HG03159 (cell line): ENCODE measurements around the gene ZDHHC14.

Experiments used
- ATAC-seq: cut with Tn5 transposase; IDR thresholded peaks from one replicate; pipeline ENCODE4 v1.9.1; 2021; ENCODE audit warnings: mild to moderate bottlenecking, moderate library complexity; ENCODE audit not compliant: unreplicated experiment

ZDHHC14 gene

DNA sequence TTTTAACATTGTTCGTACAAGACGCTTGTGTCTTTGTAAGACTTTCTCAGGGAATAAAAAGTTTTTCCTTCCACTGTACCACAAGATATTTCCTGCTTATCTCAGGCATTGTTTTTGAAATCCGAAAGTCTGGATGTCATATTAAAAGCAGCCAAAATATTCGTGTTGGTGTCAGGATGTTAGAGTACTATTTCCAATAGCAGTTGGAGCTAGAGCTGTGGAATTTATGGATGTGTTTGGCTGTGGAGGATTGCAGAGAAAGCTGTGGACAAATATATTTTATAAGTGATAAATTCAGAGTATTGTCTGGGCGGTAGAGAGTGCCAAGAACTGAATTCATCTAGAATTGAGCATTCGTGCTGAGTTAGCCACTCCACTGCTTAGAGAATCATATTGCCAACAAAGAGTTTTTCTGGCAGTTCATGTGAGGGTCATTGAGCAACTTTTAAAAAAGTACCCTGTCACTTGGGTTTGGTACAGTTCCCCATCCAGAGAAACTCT lies 57.7 kb downstream of the ZDHHC14 start:
- ATAC-seq, result no peak

DNA sequence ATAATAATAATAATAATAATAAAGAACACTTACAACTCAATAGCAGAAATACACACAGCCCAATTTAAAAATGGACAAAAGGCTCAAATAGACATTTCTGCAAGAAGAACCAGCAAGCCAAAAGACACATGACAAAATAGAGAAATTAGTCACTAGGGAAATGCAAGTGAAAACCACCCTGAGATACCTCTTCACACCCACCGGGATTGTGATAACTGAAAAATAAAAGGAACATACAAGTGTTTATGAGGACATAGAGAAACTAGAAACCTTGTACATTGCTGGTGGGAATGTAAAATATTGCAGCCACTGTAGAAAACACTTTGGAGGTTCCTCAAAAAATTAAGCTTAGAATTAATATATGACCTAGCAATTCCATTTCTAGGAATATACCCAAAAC lies 59.2 kb downstream of the ZDHHC14 start:
- ATAC-seq, result no peak

DNA sequence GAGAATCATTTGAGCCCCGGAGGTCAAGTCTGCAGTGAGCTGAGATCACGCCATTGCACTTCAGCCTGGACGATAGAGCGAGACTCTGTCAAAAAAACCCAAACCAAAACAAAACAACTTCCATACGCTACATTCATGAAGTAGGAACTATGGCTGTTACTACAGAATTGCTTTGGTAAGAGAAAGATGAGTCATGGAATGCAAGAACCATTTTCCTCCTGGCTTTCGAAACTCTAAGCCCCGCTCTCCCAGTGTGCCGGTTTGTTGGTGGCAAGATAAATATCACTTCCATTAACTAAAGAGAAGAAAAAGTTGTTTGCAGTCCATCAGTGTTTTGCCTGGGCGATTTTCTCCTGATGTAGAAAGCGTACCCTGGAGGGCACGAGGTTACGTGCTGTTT lies 61.3 kb downstream of the ZDHHC14 start:
- no peak for ATAC-seq

DNA sequence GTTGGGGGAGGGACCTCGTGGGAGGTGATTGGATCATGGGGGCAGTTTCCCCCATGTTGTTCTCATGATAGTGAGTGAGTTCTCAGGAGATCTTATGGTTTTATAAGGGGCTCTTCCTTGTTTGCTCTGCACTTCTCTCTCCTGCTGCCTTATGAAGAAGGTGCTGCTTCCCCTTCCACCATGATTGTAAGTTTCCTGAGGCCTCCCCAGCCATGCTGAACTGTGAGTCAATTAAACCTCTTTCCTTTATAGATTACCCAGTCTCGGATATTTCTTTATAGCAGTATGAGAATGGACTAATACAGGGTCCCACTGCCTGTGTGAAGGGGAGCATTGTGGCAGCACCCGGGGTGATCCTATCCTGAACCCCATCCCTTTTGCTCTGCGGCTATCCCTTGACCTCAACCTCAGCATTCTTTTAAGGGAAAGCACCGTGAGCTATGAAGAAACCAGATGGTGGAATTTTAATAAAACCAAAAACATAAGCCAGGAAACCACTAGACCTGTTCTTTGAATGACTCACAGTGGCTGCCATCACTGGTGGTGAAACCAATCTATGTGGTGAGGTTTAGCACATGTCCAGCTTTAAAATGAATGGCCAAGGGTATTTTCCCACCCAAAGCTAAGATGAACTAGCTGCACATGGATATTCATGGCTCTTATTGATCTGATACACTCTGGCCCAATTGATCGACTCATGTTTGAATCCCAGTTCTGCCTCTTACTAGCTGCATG lies 62.2 kb downstream of the ZDHHC14 start:
- ATAC-seq, result peak; percentile 81

DNA sequence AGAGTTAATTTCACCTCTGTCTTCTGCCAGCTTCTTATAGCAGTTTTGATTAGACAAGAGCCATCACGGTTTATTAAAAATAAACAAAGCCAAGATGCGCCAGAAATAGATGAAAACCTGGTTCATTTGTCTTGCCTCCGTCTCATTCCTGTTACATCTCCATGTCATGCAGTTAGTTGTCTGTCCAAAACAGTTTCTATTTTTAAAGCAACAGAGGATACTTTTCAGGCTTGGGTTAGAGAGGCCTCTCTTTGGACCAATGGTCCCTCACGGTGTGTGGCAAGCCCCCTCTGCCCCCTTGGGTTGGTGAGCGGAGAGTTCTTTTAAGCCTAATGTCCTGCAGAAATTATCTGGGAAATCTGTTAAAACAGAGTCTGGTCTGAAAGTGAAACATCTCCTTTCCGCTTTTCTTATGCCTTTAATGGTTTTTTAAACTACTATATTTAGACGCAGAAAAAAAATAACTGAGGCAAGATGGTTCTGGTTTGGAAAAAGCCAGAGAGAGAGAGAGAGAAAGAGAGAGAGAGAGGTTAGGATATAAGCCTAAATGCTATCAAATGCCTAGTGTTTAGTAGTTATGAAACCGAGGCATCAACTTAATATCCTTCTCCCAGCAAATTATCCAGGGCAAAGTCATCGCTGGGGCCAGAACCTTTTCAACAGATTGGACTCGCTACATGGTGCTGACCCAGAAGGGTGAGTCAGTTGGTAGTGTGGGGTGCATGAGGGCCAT lies 64.5 kb downstream of the ZDHHC14 start:
- no peak for ATAC-seq

DNA sequence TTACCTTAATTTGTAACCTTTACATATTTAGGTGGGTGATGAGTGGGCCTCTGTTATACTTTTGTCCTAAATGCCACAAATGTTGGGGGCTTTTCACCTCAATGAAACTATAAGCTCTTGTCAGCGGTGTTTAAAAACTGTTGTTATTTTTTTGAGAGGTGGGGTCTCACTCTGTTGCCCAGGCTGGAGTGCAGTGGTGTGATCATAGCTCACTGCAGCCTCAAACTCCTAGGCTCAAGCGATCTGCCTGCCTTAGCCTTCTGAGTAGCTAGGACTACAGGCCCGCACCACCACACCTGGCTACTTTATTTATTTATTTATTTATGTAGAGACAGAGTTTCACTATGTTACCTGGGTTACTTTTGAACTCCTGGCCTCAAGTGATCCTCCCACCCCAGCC lies 66.7 kb downstream of the ZDHHC14 start:
- no peak for ATAC-seq

DNA sequence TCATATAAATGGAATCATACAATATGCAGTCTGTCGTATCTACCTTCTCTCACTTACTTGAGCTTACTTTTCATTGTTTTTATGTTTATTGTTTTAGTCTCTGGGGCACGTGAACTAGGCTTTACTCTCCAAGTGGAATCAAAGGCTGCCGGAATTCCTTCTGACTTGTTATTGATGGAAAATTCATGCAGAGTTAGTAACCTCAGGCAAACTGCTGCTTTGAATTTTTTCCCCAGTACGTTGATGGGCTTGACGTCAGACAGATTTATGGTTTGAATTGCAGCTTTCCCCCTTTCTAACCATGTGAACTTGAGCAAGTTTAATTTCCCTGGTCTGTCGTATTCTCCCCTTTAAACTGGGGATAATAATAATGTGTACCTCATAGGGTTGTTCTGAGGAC lies 68.6 kb downstream of the ZDHHC14 start:
- no peak for ATAC-seq

DNA sequence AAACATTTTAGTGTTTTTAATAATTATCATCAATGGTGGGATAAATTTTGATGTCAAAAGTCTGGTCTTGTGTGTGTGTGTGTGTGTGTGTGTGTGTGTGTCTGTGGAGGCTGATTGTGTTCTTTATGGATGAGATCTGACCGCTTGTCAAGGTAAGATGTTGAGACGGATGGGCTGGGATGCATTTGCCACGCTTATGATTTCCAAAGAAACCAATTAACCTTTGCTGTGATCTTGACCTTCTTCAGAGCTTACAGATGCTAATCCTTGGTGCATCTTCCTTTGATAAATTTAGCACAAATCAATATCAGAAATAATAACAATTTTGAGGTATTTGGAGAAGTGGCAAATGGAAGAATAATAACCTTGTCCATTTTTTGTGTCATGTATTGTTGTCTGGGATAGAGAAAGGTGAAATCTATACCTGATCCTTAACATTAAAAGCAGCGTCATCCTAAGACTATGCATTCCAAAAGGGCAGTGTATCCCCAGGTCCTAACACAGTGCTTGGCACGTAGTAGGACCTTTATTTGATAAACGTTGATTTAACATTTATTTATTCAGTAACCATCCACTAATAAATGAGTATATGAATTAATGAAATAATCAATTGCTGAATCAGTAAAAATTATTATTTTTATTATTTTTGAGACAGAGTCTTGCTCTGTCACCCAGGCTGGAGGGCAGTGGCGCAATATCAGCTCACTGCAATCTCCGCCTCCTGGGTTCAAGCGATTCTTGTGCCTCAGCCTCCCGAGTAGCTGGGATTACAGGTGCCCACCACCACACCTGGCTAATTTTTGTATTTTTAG lies 70.1 kb downstream of the ZDHHC14 start:
- ATAC-seq, result no peak

DNA sequence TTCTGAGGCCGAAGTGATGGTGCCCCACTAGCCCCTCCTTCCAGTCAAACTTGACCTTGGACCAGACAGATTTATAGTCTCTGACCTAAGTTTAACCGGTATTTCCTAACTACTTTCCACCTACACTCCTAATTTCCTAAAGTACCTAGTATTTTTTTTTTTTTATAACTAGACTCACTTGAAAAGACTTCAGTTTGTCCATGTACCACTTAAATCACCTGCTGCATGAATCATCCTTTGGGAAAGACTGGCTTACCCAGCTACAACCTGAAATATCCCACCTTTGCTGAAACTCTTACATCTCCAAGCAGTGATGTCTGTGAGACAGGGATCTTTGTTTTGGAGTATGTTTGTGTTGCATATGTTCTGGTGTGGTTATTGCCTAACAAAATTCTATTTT lies 71.1 kb downstream of the ZDHHC14 start:
- ATAC-seq, result no peak

DNA sequence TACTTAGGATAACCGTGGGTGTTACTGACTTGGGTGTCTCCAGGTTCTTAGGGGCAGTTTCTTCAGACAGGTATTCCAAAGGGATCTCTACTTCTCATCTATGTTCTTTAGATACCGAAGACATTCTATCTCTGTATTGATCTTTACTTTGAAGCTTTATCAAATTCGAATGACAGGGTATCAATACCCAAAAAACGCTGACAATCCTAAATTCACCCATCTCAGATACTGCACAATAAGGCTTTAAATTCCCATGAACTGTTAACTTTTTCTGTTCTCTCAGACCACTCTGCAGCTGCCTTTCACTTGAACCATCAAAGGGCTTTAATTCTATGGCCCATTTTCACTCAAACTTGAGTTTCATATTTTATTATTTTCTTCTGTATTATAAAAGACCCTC lies 72.1 kb downstream of the ZDHHC14 start:
- no peak for ATAC-seq

DNA sequence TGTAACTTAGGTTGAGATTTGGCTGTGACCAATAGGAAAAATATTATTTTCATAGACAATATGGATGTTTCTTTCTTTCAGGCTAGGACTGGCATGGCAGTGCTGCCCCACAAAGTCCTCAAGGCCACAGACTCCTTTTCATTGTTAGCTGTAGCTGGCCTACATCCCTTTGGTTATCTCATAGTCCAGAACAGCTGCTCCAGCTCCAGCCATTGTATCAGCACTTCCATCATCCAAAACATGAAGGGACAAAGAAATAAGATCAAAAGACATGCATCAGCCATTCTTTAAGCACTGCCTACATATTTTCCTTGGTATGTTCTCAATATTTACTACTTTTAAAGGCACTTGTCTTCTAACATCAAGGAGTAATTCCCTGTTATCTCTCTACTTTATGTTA lies 73.0 kb downstream of the ZDHHC14 start:
- no peak for ATAC-seq

DNA sequence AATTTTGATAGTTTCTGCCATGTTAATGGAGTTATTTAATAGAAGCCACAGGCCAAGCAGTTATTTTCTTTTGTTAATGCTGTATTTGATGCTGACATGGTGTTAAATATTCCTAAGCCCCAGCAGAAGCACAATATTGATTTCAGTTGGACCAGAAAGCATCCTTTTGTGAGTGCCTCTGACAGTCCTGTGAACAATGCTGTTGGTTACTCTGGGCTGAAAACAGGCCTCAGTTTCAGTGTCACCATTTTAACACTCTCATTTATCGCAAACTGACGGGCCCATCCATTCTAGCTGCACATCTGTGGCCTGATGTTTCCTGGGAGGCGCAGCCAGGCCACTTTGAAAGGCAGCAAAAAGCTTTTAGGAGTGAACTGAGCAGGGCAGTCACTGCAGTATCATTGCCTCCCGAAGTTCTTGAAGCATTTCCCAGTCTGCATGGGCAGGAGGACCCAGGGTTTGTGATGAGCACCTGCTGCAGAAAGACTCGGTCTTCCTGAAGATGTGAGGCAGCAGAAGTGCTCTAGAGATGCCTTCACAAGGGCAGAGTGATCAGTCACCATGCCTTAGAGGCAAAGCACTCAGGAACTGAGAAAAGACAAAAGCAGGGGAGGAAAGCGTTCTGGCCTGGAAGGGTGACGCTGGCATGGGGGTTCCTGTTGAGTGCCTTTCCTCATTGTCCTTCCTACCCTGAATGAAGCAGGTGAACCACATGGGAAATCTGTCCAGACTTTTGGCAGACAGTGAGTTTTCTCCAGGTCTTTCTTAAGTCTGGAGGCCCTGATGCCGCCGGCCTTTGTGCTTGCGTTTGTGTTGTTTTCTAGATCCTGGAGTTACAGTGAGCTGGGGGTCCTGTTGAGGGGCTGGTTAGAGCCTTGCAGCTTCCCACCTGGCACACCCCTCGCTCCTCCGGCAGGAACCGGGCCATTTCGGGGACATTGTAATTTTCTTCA lies 74.0 kb downstream of the ZDHHC14 start:
- no peak for ATAC-seq

DNA sequence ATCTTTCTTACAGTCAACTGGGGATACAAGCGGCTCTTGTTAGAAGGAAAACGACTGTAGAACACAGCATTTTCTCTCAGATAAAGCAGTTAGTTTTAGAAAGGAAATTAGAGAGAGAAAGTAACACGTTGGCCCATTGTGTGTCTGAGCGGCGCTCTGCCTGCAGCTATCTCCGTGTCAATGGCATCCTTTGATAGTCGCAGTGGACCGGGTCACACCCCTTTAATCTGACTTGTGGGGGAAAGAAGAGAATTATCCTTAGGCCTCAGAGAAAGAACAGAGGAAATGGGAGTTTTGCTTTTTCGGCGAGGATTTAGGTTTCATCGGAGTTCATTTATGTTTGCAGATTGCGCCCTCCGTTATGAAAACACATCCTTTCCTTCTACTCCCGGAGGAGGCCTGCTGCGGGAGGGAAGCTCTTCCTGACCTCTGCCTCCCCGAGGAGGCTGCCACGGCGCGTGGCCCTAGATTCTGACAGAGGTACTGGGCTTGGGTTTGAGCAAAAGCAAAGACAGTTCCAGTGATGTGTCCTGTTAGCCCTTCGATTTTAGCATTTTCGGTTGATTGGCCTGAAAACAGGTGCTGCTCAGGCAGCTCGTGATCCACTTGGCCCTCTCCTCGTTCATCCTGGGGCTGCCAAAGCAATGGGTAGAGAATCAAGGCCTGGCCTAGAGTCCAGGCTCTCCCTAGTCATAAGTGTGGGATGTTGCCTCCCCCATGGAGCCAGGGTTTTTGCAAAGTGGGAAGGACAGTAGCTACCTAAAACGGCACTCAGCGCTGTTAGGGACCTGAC lies 74.9 kb downstream of the ZDHHC14 start:
- ATAC-seq, result no peak

DNA sequence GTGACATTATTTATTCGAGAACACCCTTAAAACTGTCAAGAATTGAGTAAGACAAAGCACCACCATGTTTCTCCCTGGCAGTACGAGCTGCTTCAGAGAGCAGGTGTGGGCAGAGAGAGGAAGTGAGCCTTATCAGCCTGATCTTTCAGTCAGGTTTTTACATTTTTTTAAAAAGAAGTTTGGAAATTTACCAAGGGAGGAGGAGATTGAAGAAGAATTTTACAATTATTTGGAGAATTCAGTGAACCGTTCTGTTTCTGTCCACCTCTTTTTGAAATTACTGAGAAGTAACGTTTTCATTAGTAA lies 75.5 kb downstream of the ZDHHC14 start:
- peak; percentile 53 for ATAC-seq

DNA sequence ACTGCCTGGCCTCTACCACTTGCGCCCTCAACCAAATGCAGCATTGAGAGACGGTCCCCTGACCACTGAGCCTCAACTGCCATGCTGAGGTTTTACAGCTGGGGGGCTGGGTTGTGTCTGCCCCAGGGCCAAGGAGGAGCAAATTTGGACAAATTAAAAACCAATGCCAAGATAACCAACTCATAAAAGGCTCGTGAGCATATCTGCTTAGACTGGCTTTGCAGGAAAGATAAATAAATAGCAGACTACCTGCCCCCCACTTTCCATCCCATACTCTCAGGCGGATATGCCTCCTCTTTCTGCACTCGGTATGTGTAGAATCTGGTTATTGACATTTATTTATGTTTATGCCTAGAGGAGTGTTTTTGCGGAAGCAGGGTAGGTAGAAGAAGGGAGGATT lies 76.8 kb downstream of the ZDHHC14 start:
- no peak for ATAC-seq

DNA sequence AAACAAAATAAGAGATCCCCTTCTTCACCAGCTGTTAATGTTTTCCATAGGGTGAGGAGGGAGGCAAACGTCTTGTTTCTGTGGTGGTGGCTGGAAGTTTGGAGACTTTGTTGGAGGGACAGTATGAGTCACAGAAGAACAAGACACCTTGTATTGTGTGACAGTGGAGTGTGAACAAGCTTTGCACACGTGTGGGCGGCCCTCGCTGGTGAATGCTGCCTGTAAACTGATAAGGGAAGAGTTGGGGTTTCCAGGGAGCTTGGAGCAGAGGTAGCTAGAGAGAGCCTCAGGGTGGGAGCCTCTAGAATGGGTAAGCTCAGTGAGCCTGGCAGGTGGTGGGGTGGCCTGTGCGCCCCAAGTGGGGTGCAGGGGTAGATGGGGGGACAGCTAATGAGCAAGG lies 78.3 kb downstream of the ZDHHC14 start:
- no peak for ATAC-seq

DNA sequence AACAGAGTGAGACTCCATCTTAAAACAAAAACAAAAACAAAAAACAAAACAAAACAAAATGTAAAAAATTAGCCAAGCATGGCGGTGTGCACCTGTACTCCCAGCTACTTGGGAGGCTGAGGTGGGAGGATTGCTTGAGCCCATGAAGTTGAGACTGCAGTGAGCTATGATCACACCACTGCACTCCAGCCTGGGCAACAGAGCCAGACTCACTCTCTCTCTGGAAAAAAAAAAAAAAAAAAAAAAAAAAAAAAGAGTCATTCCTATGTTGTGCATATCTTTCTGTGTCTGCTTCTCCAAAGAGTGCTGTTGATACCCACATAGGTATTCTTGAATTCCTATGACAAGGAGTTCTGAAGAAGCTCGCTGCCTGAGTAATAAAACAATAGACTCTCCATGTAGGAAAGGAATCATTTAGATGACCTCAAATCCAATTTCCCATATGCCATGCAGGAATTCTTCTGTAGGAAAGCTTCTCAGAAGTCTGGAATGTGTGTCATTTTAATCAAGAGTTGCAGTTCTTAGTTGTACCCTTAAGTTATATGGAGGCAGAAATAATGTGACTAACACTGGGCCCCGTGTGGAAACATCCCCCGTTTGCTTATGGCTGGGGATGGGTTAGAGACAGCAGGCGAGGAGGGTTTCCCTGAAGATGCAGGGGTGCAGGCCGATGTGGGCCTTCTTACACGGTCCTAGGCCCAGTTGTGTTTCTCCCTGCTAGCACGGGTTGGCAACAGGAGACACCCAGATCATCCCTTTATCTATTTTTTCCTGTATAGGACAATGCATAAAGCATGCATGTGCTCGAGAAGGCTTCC lies 79.4 kb downstream of the ZDHHC14 start:
- ATAC-seq, result no peak

DNA sequence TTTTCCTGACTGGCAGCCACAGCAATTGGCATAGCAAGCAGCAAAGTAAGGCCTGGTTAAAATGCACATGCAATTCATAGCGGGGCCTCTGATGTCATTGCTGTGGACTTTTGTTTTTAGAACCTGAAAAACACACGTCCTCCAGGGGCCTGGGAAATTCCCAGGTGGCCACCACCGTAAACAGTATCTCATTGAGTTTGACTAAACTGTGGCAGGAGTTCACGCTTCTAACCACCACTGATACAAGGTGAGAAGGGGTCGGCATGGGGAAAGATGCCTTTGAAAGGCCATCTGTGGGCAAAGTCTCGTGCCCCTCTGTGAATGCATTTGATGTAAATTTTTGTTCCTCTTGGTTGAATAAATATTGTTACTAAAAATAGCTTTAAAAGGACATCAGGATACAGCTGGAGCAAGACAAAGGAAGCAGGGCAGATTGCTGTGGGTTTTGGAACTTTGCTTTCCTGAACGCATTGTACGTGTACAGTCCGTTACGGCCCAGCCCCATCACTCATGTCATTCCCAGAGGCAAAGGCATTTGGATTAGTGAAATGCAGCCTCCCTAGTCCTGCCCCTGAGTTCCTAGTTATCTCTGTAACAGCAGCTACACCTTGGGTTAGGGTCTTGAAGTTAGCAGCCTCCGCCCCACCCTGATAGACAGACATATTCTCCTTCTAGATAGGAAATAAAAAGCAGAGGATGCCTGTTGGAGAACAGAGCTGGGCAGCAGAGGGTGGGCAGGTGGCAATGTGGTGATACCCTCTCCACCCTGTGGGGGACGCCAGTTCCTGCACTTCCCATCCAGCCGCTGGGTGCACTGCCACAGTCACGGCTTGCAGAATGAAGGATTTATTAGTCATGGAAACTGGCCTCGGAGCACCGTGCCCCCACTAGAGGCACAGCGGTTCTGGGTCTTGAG lies 80.3 kb downstream of the ZDHHC14 start:
- ATAC-seq, result peak; percentile 44
